WTC11 (cell line): ENCODE data around the gene TPR. TPM values are rescaled to one million over a fixed set of nuclear protein-coding genes. Genes with fewer than 3 reads are reported as not detected.

Experiments
- ATAC-seq: fragments of 200-7000 bp; cut with Tn5 transposase; 2 replicates; pipeline ENCODE4 v1.10.0; 2021; ENCODE audit warnings: mild to moderate bottlenecking, moderate library complexity
- CTCF ChIA-PET: fragments of 300-600 bp; sonication (Branson Sonifier 250); formaldehyde crosslinking; loops from one replicate; lab custom pipeline; 2021; ENCODE audit warnings: antibody characterized with exemption; lab: Charles Lee
- POLR2A ChIA-PET: fragments of 350-600 bp; sonication (Branson Sonifier 250); formaldehyde crosslinking; loops from one replicate; lab custom pipeline; 2021; ENCODE audit warnings: antibody characterized with exemption; lab: Charles Lee
- DNase-seq: peaks from one replicate; pipeline ENCODE4 v3.0.0; 2021; ENCODE audit warnings: low spot score
- H3K27ac Mint-ChIP-seq: 2 replicates; pipeline ENCODE4 v1.8.0; 2021; ENCODE audit warnings: mixed read lengths
- H3K27me3 Mint-ChIP-seq: 2 replicates; pipeline ENCODE4 v1.8.0; 2021; ENCODE audit warnings: low read depth, mild to moderate bottlenecking, moderate library complexity, mixed read lengths
- H3K36me3 Mint-ChIP-seq: 2 replicates; pipeline ENCODE4 v1.8.0; 2021; ENCODE audit warnings: mixed read lengths
- H3K4me1 Mint-ChIP-seq: 2 replicates; pipeline ENCODE4 v1.8.0; 2022; ENCODE audit warnings: mixed read lengths
- H3K4me3 Mint-ChIP-seq: 2 replicates; pipeline ENCODE4 v1.8.0; 2021; ENCODE audit warnings: mild to moderate bottlenecking, moderate library complexity, mixed read lengths
- H3K9me3 Mint-ChIP-seq: 2 replicates; pipeline ENCODE4 v1.8.0; 2021; ENCODE audit warnings: mixed read lengths
- ATF1 ChIP-seq: sonication (generic); formaldehyde crosslinking; IDR thresholded peaks from 2 replicates; pipeline ENCODE4 v1.8.1; 2023; ENCODE audit warnings: mild to moderate bottlenecking, moderate library complexity, missing genetic modification reagents
- GABPB1 ChIP-seq: sonication (generic); formaldehyde crosslinking; IDR thresholded peaks from 2 replicates; pipeline ENCODE4 v1.8.1; 2023; ENCODE audit warnings: mild to moderate bottlenecking, missing genetic modification reagents
- MXD4 ChIP-seq: fragments of 250-450 bp; sonication (Bioruptor Pico); IDR thresholded peaks from 2 replicates; pipeline ENCODE4 v1.8.0; 2021; ENCODE audit warnings: mild to moderate bottlenecking, moderate library complexity, borderline replicate concordance
- NR1H2 ChIP-seq: sonication (generic); formaldehyde crosslinking; IDR thresholded peaks from 2 replicates; pipeline ENCODE4 v1.9.0; 2021; ENCODE audit warnings: mild to moderate bottlenecking, moderate library complexity, missing genetic modification reagents
- NR2C2 ChIP-seq: sonication (generic); formaldehyde crosslinking; IDR thresholded peaks from 2 replicates; pipeline ENCODE4 v1.8.0; 2022; ENCODE audit warnings: mild to moderate bottlenecking, missing genetic modification reagents
- OVOL2 ChIP-seq: fragments of 250-450 bp; sonication (Bioruptor Pico); IDR thresholded peaks from 2 replicates; pipeline ENCODE4 v1.9.0; 2021; ENCODE audit warnings: mild to moderate bottlenecking, borderline replicate concordance
- RELA ChIP-seq: sonication (generic); formaldehyde crosslinking; IDR thresholded peaks from 2 replicates; pipeline ENCODE4 v1.8.1; 2022; ENCODE audit warnings: missing genetic modification reagents, mild to moderate bottlenecking, borderline replicate concordance
- SOX15 ChIP-seq: fragments of 250-450 bp; sonication (Bioruptor Pico); IDR thresholded peaks from 2 replicates; pipeline ENCODE4 v1.9.0; 2021; ENCODE audit warnings: mild to moderate bottlenecking
- ZNF121 ChIP-seq: sonication (generic); formaldehyde crosslinking; IDR thresholded peaks from 2 replicates; pipeline ENCODE4 v1.8.0; 2023; ENCODE audit warnings: missing genetic modification reagents
- ZNF263 ChIP-seq: sonication (generic); formaldehyde crosslinking; IDR thresholded peaks from 2 replicates; pipeline ENCODE4 v1.8.1; 2022; ENCODE audit warnings: low read depth, mild to moderate bottlenecking, moderate library complexity, missing genetic modification reagents
- ZNF396 ChIP-seq: fragments of 250-450 bp; sonication (Bioruptor Pico); IDR thresholded peaks from 2 replicates; pipeline ENCODE4 v1.8.0; 2021; ENCODE audit warnings: mild to moderate bottlenecking, moderate library complexity, borderline replicate concordance
- total RNA-seq: library from RNA; stranded (reverse); gene quantifications from 3 replicates; pipeline ENCODE4 v1.2.3, GENCODE V29; 2021
- TF ChIP-seq, protein P1 (sequence below): sonication (generic); formaldehyde crosslinking; IDR thresholded peaks from 2 replicates; pipeline ENCODE4 v1.8.1; 2023; ENCODE audit warnings: mild to moderate bottlenecking, missing genetic modification reagents, borderline replicate concordance
- TF ChIP-seq, protein P2 (sequence below): fragments of 250-450 bp; sonication (Bioruptor Pico); IDR thresholded peaks from 2 replicates; pipeline ENCODE4 v1.9.0; 2021; ENCODE audit warnings: mild to moderate bottlenecking
- TF ChIP-seq, protein P3 (sequence below): sonication (generic); formaldehyde crosslinking; IDR thresholded peaks from 2 replicates; pipeline ENCODE4 v1.8.1; 2022; ENCODE audit warnings: low read depth, mild to moderate bottlenecking, moderate library complexity, missing genetic modification reagents, borderline replicate concordance
- TF ChIP-seq, protein P4 (sequence below): sonication (generic); formaldehyde crosslinking; IDR thresholded peaks from 2 replicates; pipeline ENCODE4 v1.8.1; 2023; ENCODE audit warnings: mild to moderate bottlenecking, missing genetic modification reagents, moderate library complexity
- TF ChIP-seq, protein P5 (sequence below): fragments of 250-450 bp; sonication (Bioruptor Pico); IDR thresholded peaks from 2 replicates; pipeline ENCODE4 v1.9.0; 2021; ENCODE audit warnings: moderate library complexity, mild to moderate bottlenecking, inconsistent platforms, borderline replicate concordance
- TF ChIP-seq, protein P6 (sequence below): sonication (generic); formaldehyde crosslinking; conservative IDR thresholded peaks from 2 replicates; pipeline ENCODE4 v1.8.1; 2022; ENCODE audit warnings: mild to moderate bottlenecking, missing genetic modification reagents
- TF ChIP-seq, protein P7 (sequence below): sonication (generic); formaldehyde crosslinking; IDR thresholded peaks from 2 replicates; pipeline ENCODE4 v1.8.0; 2022; ENCODE audit warnings: mild to moderate bottlenecking, missing genetic modification reagents
- TF ChIP-seq, protein P8 (sequence below): sonication (generic); formaldehyde crosslinking; IDR thresholded peaks from 2 replicates; pipeline ENCODE4 v1.8.0; 2023; ENCODE audit warnings: mild to moderate bottlenecking, missing genetic modification reagents
- TF ChIP-seq, protein P9 (sequence below): fragments of 200-600 bp; IDR thresholded peaks from 2 replicates; pipeline ENCODE4 v1.8.0; 2022; ENCODE audit warnings: antibody characterized with exemption

TPR gene
- total RNA-seq, 1 experiment from 2014 or later = 119 TPM

DNA sequence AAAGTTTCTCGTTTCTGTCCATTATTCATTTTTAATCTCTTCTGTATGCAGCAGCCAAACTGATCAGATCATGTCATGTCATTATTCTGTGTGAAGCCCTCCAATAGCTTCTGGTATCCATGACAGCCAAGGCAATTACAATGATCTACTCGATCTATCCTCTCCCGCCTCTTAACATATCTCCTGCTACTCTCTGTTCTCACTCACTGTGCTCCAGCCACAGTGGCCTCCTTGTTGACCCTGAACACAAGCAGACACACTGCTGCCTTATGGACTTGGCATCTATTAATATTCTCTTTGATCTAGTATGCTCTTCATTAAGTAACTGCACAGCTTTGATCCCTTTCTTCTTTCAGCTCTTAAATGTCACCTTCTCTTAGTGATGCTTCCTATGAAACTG, 59.5 kb downstream of the TPR start:
- TF ChIP-seq NR2C2 (CRISPR knock-in tag) = no peak
- TF ChIP-seq, protein P1, sequence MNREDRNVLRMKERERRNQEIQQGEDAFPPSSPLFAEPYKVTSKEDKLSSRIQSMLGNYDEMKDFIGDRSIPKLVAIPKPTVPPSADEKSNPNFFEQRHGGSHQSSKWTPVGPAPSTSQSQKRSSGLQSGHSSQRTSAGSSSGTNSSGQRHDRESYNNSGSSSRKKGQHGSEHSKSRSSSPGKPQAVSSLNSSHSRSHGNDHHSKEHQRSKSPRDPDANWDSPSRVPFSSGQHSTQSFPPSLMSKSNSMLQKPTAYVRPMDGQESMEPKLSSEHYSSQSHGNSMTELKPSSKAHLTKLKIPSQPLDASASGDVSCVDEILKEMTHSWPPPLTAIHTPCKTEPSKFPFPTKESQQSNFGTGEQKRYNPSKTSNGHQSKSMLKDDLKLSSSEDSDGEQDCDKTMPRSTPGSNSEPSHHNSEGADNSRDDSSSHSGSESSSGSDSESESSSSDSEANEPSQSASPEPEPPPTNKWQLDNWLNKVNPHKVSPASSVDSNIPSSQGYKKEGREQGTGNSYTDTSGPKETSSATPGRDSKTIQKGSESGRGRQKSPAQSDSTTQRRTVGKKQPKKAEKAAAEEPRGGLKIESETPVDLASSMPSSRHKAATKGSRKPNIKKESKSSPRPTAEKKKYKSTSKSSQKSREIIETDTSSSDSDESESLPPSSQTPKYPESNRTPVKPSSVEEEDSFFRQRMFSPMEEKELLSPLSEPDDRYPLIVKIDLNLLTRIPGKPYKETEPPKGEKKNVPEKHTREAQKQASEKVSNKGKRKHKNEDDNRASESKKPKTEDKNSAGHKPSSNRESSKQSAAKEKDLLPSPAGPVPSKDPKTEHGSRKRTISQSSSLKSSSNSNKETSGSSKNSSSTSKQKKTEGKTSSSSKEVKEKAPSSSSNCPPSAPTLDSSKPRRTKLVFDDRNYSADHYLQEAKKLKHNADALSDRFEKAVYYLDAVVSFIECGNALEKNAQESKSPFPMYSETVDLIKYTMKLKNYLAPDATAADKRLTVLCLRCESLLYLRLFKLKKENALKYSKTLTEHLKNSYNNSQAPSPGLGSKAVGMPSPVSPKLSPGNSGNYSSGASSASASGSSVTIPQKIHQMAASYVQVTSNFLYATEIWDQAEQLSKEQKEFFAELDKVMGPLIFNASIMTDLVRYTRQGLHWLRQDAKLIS (CRISPR knock-in tag) = no peak
- TF ChIP-seq, protein P2, sequence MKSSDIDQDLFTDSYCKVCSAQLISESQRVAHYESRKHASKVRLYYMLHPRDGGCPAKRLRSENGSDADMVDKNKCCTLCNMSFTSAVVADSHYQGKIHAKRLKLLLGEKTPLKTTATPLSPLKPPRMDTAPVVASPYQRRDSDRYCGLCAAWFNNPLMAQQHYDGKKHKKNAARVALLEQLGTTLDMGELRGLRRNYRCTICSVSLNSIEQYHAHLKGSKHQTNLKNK (CRISPR knock-in tag) = no peak
- TF ChIP-seq SOX15 = no peak
- no peak overlapping the region for H3K4me3 Mint-ChIP-seq
- CTCF ChIA-PET = interaction anchor here (2.1 kb wide), 1 partner anchor 15 kb away, joined by 7 read pairs; no protein-coding TSS in a partner anchor

DNA sequence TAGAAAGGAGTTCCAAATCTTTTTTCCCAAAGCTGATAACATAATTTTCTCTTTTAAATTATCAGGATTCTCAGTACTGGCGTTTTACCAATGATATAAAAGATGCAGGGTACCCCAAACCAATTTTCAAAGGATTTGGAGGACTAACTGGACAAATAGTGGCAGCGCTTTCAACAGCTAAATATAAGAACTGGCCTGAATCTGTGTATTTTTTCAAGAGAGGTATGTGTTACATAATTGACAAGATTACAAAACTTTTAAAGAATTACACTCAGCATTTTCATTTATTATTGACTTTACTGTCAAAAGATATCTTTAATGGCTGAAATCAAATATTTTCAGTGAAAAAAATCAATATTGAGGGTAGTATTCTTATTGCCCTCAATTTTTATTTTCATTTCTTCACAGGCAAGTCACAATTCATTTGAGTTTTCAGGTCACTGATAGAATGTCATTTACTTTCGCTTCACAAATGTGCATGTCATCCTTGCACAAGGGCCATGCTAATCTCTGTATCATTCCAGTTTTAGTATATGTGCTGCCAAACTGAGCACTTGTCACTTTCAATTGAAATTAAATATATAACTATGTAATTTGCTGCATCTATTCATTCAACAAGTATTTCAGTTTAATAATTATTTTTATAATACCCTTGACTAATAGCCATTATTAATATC, 63.5 kb downstream of the TPR start:
- Mint-ChIP-seq H3K27ac (no peak overlapping the region), H3K4me3 (no peak overlapping the region), H3K36me3 (peaks cover 19% of the 10 kb centered on the region), H3K9me3 (no peaks in the 10 kb centered on the region), H3K4me1 (no peaks in the 10 kb centered on the region), H3K27me3 (no peaks in the 10 kb centered on the region)
- CTCF ChIA-PET = no interaction called here
- ATAC-seq = no peak
- POLR2A ChIA-PET = no interaction called here
- DNase-seq = no peak
- TF ChIP-seq ZNF121 (CRISPR knock-in tag) (no peak), ZNF263 (CRISPR knock-in tag) (no peak), GABPB1 (CRISPR knock-in tag) (no peak), NR2C2 (CRISPR knock-in tag) (no peak), RELA (CRISPR knock-in tag) (no peak), OVOL2 (CRISPR knock-in tag) (no peak), ATF1 (no peak), MXD4 (CRISPR knock-in tag) (no peak), NR1H2 (CRISPR knock-in tag) (no peak), ZNF396 (CRISPR knock-in tag) (no peak)
- TF ChIP-seq, protein P3, sequence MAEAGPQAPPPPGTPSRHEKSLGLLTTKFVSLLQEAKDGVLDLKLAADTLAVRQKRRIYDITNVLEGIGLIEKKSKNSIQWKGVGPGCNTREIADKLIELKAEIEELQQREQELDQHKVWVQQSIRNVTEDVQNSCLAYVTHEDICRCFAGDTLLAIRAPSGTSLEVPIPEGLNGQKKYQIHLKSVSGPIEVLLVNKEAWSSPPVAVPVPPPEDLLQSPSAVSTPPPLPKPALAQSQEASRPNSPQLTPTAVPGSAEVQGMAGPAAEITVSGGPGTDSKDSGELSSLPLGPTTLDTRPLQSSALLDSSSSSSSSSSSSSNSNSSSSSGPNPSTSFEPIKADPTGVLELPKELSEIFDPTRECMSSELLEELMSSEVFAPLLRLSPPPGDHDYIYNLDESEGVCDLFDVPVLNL (CRISPR knock-in tag) = no peak
- TF ChIP-seq, protein P4, sequence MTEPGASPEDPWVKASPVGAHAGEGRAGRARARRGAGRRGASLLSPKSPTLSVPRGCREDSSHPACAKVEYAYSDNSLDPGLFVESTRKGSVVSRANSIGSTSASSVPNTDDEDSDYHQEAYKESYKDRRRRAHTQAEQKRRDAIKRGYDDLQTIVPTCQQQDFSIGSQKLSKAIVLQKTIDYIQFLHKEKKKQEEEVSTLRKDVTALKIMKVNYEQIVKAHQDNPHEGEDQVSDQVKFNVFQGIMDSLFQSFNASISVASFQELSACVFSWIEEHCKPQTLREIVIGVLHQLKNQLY (CRISPR knock-in tag) = no peak
- TF ChIP-seq, protein P5, sequence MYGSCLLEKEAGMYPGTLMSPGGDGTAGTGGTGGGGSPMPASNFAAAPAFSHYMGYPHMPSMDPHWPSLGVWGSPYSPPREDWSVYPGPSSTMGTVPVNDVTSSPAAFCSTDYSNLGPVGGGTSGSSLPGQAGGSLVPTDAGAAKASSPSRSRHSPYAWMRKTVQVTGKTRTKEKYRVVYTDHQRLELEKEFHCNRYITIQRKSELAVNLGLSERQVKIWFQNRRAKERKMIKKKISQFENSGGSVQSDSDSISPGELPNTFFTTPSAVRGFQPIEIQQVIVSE = no peak
- TF ChIP-seq, protein P6, sequence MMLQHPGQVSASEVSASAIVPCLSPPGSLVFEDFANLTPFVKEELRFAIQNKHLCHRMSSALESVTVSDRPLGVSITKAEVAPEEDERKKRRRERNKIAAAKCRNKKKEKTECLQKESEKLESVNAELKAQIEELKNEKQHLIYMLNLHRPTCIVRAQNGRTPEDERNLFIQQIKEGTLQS (CRISPR knock-in tag) = no peak
- TF ChIP-seq, protein P7, sequence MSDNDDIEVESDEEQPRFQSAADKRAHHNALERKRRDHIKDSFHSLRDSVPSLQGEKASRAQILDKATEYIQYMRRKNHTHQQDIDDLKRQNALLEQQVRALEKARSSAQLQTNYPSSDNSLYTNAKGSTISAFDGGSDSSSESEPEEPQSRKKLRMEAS = no peak
- TF ChIP-seq, protein P8, sequence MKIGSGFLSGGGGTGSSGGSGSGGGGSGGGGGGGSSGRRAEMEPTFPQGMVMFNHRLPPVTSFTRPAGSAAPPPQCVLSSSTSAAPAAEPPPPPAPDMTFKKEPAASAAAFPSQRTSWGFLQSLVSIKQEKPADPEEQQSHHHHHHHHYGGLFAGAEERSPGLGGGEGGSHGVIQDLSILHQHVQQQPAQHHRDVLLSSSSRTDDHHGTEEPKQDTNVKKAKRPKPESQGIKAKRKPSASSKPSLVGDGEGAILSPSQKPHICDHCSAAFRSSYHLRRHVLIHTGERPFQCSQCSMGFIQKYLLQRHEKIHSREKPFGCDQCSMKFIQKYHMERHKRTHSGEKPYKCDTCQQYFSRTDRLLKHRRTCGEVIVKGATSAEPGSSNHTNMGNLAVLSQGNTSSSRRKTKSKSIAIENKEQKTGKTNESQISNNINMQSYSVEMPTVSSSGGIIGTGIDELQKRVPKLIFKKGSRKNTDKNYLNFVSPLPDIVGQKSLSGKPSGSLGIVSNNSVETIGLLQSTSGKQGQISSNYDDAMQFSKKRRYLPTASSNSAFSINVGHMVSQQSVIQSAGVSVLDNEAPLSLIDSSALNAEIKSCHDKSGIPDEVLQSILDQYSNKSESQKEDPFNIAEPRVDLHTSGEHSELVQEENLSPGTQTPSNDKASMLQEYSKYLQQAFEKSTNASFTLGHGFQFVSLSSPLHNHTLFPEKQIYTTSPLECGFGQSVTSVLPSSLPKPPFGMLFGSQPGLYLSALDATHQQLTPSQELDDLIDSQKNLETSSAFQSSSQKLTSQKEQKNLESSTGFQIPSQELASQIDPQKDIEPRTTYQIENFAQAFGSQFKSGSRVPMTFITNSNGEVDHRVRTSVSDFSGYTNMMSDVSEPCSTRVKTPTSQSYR = no peak
- TF ChIP-seq, protein P9, sequence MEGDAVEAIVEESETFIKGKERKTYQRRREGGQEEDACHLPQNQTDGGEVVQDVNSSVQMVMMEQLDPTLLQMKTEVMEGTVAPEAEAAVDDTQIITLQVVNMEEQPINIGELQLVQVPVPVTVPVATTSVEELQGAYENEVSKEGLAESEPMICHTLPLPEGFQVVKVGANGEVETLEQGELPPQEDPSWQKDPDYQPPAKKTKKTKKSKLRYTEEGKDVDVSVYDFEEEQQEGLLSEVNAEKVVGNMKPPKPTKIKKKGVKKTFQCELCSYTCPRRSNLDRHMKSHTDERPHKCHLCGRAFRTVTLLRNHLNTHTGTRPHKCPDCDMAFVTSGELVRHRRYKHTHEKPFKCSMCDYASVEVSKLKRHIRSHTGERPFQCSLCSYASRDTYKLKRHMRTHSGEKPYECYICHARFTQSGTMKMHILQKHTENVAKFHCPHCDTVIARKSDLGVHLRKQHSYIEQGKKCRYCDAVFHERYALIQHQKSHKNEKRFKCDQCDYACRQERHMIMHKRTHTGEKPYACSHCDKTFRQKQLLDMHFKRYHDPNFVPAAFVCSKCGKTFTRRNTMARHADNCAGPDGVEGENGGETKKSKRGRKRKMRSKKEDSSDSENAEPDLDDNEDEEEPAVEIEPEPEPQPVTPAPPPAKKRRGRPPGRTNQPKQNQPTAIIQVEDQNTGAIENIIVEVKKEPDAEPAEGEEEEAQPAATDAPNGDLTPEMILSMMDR = no peak

More for the DNA sequence above, 59.5 kb downstream of the TPR start:
- no peaks in the 10 kb centered on the region for H3K27me3 Mint-ChIP-seq
- ATAC-seq (no peak), DNase-seq (no peak)
- H3K4me1 Mint-ChIP-seq = no peaks in the 10 kb centered on the region
- H3K36me3 Mint-ChIP-seq = peaks cover 45% of the 10 kb centered on the region
- no peak overlapping the region for H3K27ac Mint-ChIP-seq
- no peaks in the 10 kb centered on the region for H3K9me3 Mint-ChIP-seq
- POLR2A ChIA-PET = no interaction called here
